Measurements from ENCODE around the gene VKORC1.

The VKORC1 gene

DNA sequence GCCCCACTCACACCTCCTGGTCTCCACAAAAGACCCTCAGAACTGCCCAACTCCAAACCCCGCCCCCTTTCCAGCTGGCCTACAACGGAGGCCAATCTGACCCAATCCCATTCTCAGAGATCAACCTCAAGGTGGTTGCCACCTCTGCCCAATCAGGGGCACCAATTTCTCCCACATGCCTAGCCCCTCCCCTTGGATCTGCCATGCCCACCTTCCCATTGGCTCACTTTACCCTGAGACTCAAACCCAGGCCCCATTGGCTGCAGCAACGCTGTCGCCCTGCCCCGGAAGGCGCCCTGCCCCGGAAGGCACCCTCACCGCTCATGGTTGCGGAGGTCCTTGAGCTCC is 31.1 kb downstream of the VKORC1 start:
- no peak for DNase-seq (ENCODE audit: low read depth in 2 of 2)

DNA sequence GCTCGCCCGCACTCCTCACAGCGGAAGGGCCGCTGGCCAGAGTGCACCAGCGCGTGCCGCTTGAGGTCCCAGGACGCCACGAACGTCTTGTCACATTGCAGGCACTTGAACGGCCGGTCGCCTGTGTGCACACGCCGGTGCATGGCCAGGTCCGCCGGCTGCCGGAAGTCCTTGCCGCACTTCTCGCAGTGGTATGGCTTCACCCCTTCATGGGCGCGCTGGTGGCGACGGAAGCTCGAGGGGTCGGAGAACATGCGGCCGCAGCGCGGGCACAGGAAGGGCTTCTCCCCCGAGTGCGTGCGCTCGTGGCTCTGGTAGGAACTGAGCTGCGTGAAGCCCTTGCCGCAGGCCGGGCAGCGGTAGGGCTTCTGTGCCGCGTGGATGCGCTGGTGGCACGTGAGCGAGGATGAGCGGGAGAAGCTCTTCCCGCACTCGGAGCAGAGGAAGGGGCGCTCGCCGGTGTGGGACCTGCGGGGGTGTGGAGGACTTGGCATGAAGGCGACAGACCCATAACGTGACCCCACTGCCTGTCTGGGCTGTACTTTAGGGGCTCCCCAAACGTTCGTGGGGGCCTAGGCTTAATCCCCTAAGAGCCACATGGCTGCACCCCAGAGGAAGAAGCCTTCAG is 32.7 kb downstream of the VKORC1 start:
- no peak for DNase-seq (ENCODE audit: low read depth in 2 of 2)

DNA sequence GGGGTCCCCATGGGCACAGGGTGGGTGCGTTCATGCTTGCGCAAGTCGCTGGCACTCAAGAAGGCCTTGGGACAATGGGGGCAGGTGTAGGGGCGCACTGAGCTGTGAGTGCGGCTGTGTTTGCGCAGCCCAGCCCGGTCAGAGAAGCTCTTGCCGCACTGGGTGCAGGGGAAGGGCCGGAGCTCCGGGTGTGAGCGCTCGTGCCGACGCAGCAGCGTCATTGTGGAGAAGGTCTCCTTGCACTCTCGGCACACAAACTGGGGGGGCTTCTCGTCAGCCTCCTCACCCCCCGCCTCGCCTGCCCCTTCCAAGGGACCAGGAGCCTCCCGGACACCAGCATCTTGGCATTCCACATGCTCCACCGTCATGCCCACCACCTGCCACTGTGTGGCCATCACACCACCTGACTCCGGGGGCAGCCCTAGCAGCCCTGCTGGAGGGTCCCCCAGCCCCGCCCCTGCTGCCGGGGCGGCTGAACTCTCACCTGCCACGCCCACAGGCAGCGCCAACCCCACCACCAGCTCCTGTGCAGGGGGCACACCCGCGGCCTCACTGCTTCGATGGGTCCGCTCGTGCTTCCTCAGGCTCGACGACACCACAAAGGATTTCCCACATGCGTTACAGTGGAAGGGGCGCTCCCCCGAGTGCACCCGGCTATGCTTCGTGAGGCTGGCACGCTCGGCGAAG is 33.3 kb downstream of the VKORC1 start:
- no peak for DNase-seq (ENCODE audit: low read depth in 2 of 2)

DNA sequence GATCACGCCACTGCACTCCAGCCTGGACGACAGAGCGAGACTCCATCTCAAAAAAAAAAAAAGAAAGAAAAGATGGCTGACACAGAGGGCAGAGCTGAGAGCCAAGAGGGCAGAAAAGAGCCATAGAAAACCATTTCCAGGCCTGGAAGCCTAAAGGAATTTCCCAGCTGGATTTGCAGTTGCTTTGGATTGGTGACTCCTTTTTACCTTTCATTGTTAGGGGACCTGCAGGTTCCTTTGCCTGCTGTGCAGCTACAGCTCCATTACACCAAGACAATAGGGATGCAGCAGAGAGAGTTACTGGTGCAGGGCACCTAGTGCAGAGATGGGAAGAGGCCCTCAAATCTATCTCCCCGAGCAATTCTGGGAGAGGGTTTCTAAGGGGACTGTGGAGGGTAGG is 39.0 kb downstream of the VKORC1 start:
- no peak for DNase-seq (ENCODE audit: low read depth in 2 of 2)

DNA sequence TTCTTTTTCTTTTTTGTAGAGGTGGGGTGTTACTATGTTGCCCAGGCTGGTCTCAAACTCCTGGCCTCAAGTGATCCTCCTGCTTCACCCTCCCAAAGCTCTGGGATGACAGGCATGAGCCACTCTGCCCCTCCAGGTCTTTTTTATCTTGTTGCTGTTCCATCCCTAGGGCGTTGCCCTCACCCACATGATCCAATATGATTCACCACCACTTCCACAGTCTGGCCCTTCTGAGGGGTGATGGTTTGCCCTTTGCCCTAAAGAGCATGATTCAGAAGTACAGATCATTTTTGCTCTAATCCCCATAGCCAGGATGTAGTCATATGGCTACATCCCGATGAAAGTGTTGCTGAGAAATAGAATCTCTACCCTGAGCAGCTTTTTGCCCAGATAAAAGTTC is 42.5 kb downstream of the VKORC1 start:
- no peak for DNase-seq (ENCODE audit: low read depth in 2 of 2)

DNA sequence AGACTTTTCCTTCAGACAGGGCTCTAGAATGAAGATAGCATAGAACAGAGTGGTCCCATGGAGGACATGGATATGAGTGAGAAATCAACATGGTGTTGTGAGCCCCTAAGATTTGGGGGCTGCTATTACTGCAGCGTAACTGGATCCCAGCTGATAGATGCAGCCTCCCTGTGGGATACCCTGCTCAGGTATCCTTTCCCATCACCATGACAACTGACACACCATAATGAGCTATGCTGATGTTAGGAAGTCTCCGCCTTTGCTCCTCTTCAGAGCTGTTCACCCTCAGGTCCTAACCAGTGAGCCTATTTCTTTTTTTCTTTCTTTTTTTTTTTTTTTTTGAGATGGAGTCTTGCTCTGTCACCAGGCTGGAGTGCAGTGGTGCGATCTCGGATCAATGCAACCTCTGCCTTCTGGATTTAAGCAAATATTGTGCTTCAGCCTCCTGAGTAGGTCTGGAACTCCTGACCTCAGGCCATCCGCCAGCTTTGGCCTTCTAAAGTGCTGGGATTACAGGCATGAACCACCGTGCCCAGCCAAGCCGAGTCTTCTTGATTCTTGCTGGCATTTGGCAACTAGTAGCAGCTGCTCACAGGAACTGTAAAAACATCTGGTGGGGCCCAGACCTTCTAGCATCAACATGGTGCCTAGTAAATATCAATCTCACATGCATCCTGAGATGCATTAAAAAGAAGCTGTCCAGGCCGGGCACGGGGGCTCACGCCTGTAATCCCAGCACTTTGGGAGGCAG is 44.1 kb downstream of the VKORC1 start:
- DNase-seq (ENCODE audit: low read depth in 2 of 2) = no peak

DNA sequence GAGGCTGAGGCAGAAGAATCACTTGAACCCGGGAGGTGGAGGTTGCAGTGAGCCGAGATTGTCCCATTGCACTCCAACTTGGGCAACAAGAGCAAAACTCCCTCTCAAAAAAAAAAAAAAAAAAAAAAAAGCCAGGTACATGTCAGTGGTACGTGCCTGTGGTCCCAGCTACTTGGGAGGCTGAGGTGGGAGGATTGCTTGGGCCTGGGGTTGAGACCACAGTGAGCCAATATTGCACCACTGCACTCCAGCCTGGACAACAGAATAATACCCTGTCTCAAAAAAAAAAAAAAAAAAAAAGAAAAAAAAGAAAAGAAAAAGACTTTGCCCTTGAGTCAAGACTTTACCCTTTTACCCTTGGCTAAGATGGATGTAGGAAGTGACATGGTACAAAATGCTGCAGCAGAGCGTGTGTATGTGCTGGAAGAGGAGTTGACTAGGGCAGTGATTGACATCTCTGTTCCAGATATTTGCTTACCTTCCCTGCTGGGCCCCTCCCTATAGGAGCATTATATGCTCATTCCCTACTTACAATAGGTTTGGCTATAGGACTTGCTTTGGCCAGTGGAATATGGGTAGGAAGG is 50.6 kb downstream of the VKORC1 start:
- no peak for DNase-seq (ENCODE audit: low read depth in 2 of 2)

DNA sequence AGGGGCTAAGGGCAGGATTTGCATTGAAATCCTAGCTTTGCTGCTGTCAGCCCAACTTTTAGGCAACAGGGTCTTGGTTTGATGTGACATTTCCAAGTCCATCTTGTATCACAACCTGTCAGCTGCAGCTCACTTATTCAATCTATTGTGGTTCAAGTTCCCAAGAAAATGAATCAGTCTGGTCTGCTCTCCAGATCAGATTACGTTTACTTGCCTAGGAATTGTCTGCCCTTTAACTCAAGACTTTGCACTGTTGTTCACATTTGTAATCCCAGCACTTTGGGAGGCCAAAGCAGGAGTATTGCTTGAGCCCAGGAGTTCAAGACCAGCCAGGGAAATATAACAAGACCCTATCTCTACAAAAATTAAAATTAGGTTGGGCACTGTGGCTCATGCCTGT is 51.2 kb downstream of the VKORC1 start:
- DNase-seq (ENCODE audit: low read depth in 2 of 2) = no peak

DNA sequence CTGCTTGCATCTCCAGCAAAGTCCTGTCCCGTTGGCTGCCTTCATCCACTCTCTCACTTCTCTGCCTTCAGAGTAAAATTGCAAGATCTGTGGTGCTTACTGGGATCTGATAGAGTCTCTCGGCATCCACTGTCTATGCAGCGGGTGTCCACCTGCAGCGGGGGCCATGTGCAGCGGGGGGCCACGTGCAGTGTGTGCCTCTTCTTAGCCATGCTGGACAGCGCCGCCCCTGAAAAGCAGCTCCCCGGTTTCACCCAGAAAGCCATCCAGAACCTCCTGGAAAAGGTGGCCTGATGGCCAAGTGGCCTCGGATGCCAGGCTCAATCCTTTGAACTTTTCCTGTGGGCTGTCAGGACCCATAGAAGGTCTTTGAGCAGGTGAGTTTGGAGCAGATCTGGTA is 51.7 kb downstream of the VKORC1 start:
- DNase-seq (ENCODE audit: low read depth in 2 of 2) = no peak

All from stimulated activated CD4-positive, alpha-beta T cell treated with anti-CD3 and anti-CD28 coated beads, Interleukin-12 subunit alpha, Interleukin-12 subunit beta, amount 100 ng/mL, for 24 hours (primary cell).